ENCODE data around the gene SNAI3. TPM values are rescaled to one million over a fixed set of nuclear protein-coding genes. Genes with fewer than 3 reads are reported as not detected.

The SNAI3 gene
- total and polyA plus RNA-seq, 2 of the 8 experiments (the other 6 are each of a cell fraction or from before 2014, with no cell fraction given), result 8.5 to 13.3 TPM

DNA sequence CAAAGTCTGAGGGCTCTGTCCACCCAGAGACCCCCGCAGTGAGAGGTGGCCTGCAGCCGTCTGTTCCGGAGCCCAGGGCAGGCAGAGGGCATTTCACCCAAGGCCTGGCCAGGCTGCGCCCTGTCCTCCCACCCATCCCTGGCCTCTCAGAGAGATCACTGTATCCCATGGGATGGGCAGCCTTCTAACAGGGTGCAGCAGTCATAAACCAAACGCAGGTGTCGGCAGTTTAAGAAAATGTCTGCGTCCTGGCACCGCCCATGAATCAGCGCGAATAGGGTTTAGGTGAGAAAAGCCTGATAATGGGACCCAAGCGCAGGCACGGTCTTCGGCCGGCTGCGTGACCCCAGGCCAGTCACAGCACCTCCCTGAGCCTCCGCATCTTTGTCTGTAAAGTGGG is 40.9 kb downstream of the SNAI3 start:
- POLR2A ChIA-PET (ENCODE audit: partially characterized antibody), result interaction anchor here (0.6 kb wide), 1 partner anchor 18 kb away, joined by 3 read pairs; no protein-coding TSS in a partner anchor
- H3K36me3 ChIP-seq (ENCODE audit: control insufficient read depth in 2 of 4, insufficient read depth in 4 of 4, low read length in 3 of 4), result peaks cover 0 to 5% (median 0%) of the 10 kb centered on the region in 4 experiments; a peak in 1 of 8 replicates
- DNase-seq (ENCODE audit: low read depth in 1 of 2, low spot score in 2 of 2) (no peak), FAIRE-seq (no peak)
- H2BK12ac ChIP-seq (ENCODE audit: low read depth, low read length), result no peak overlapping the region
- no peak overlapping the region for H3K4me2 ChIP-seq (ENCODE audit: insufficient read depth in 1 of 2, low read depth in 2 of 2, low read length in 2 of 2)
- H3K4me3 ChIP-seq (ENCODE audit: extremely low read depth in 1 of 4, insufficient read depth in 2 of 4, low read depth in 3 of 4, low read length in 4 of 4), result no peak overlapping the region
- no peak overlapping the region for H3K23ac ChIP-seq (ENCODE audit: insufficient read length)
- no peak overlapping the region for H3K9ac ChIP-seq (replicated peaks in 1 of 4; ENCODE audit: extremely low read depth in 1 of 4, low read depth in 3 of 4, low read length in 3 of 4)
- no peaks in the 10 kb centered on the region for H3K27me3 ChIP-seq (replicated peaks in 1 of 4; ENCODE audit: control insufficient read depth in 3 of 4, extremely low read depth in 1 of 4, insufficient read depth in 3 of 4, low read length in 3 of 4)
- peaks cover 4% of the 10 kb centered on the region; the same call in 1 of the 2 replicates for H3K23me2 ChIP-seq (ENCODE audit: low read depth, low read length)
- no peaks in the 10 kb centered on the region; a peak in 1 of 4 replicates for H3K79me2 ChIP-seq (ENCODE audit: control insufficient read depth in 1 of 2, insufficient read depth in 2 of 2, low read length in 2 of 2)
- no peak overlapping the region for H2BK5ac ChIP-seq (ENCODE audit: low read depth, low read length)
- no peak overlapping the region for H4K5ac ChIP-seq (ENCODE audit: insufficient read length, low read depth, low read length)
- no peak overlapping the region for H3K56ac ChIP-seq (replicated peaks; ENCODE audit: insufficient read length, low read depth, low read length)
- no peak overlapping the region for H2BK15ac ChIP-seq (ENCODE audit: low read length)
- no peak overlapping the region for H3K18ac ChIP-seq (ENCODE audit: extremely low read depth, low read length)
- H4K8ac ChIP-seq (ENCODE audit: extremely low read depth, insufficient read depth, low read length), result no peak overlapping the region
- H3K79me1 ChIP-seq (ENCODE audit: low read depth, low read length), result peaks cover 8% of the 10 kb centered on the region
- H3K4me1 ChIP-seq (replicated peaks in 1 of 4; ENCODE audit: control insufficient read depth in 3 of 4, insufficient read depth in 4 of 4, low read length in 3 of 4), result peaks cover 0 to 9% (median 4%) of the 10 kb centered on the region in 4 experiments; a peak in 4 of 7 replicates
- H2AK5ac ChIP-seq (ENCODE audit: low read depth, low read length), result no peak overlapping the region
- CTCF ChIA-PET (ENCODE audit: partially characterized antibody), result no interaction called here
- no peak overlapping the region for H2BK120ac ChIP-seq (replicated peaks; ENCODE audit: low read depth, low read length)
- H3K4ac ChIP-seq (replicated peaks; ENCODE audit: insufficient read length, low read depth, low read length), result no peak overlapping the region
- H2AFZ ChIP-seq (ENCODE audit: low read length), result no peak overlapping the region
- WGBS, 2 experiments (ENCODE audit: extremely low coverage in 1 of 2, insufficient coverage in 1 of 2, insufficient read length in 1 of 2, insufficient replicate concordance in 2 of 2, low coverage in 1 of 2, low lambda C conversion rate in 2 of 2, missing lambda C conversion rate in 1 of 2), result 96% methylated on average over 16 of the region's 16 CpGs; no CpG with 5 or more reads in 1 of the 2 experiments
- H3K27ac ChIP-seq (ENCODE audit: low read depth, low read length), result no peak overlapping the region
- H3K9me3 ChIP-seq (ENCODE audit: insufficient read depth in 2 of 2, low read depth in 1 of 2, low read length in 1 of 2), result no peaks in the 10 kb centered on the region
- no peak overlapping the region for H3K14ac ChIP-seq (ENCODE audit: insufficient read length)
- H4K91ac ChIP-seq (replicated peaks; ENCODE audit: insufficient read length, low read length), result no peak overlapping the region
- H4K20me1 ChIP-seq (replicated peaks in 1 of 2; ENCODE audit: control insufficient read depth in 1 of 2, insufficient read depth in 2 of 2, low read length in 2 of 2), result peaks cover 2 to 8% of the 10 kb centered on the region in 2 experiments
- TF ChIP-seq CBX5 (IDR thresholded peaks at IDR 0.05; ENCODE audit: low read depth, low read length) (no peak), ZNF274 (IDR thresholded peaks at IDR 0.05; ENCODE audit: borderline replicate concordance, extremely low read depth, low read length) (no peak), JUND (IDR thresholded peaks at IDR 0.05; ENCODE audit: low read length) (no peak), SP1 (IDR thresholded peaks at IDR 0.05; ENCODE audit: low read depth, low read length) (no peak), CHD2 (IDR thresholded peaks at IDR 0.05; ENCODE audit: low read length) (no peak), POU5F1 (IDR thresholded peaks at IDR 0.05; ENCODE audit: low read depth, low read length) (no peak), YY1 (IDR thresholded peaks at IDR 0.05; ENCODE audit: low read depth, low read length) (no peak)
- H2BK20ac ChIP-seq (ENCODE audit: low read length), result no peak overlapping the region

All from H1 (cell line).